MCF 10A (cell line): ENCODE measurements around the gene LRP1B. TPM values are rescaled to one million over a fixed set of nuclear protein-coding genes. Genes with fewer than 3 reads are reported as not detected.

Experiments
- BruUV-seq: library from RNA; stranded (reverse); fragments of 400-500 nt; replicated peaks from 2 replicates; lab custom pipeline; 2021; lab: Mats Ljungman, UMichigan
- CTCF ChIA-PET: fragments of 300-600 bp; sonication (Branson Sonifier 250); formaldehyde crosslinking; extraction: SDS; loops from one replicate; lab custom pipeline; 2021; ENCODE audit warnings: antibody characterized with exemption, inconsistent platforms; lab: Yijun Ruan, JAX
- POLR2A ChIA-PET: fragments of 300-600, 350-650 bp; sonication (Branson Sonifier 250); formaldehyde crosslinking; extraction: SDS; loops from one replicate; lab custom pipeline; 2020; ENCODE audit warnings: antibody characterized with exemption, inconsistent platforms; lab: Yijun Ruan, JAX
- DNase-seq: peaks from one replicate; pipeline ENCODE4 v3.0.0-alpha.2; 2018; ENCODE audit not compliant: unreplicated experiment
- H3K27ac Mint-ChIP-seq: one replicate; pipeline ENCODE4 v1.8.0; 2022; ENCODE audit warnings: mild to moderate bottlenecking, low read depth, mixed read lengths; ENCODE audit not compliant: unreplicated experiment
- H3K27me3 Mint-ChIP-seq: one replicate; pipeline ENCODE4 v1.8.0; 2022; ENCODE audit warnings: mixed read lengths; ENCODE audit not compliant: insufficient read depth, unreplicated experiment
- H3K36me3 Mint-ChIP-seq: one replicate; pipeline ENCODE4 v1.8.0; 2022; ENCODE audit warnings: mild to moderate bottlenecking, moderate library complexity, mixed read lengths; ENCODE audit not compliant: insufficient read depth, unreplicated experiment
- H3K4me1 Mint-ChIP-seq: one replicate; pipeline ENCODE4 v1.8.0; 2022; ENCODE audit warnings: mixed read lengths; ENCODE audit not compliant: insufficient read depth, unreplicated experiment
- H3K4me3 Mint-ChIP-seq: one replicate; pipeline ENCODE4 v1.8.0; 2022; ENCODE audit warnings: mild to moderate bottlenecking, moderate library complexity, mixed read lengths; ENCODE audit not compliant: unreplicated experiment
- H3K9me3 Mint-ChIP-seq: one replicate; pipeline ENCODE4 v1.8.0; 2022; ENCODE audit warnings: mixed read lengths; ENCODE audit not compliant: unreplicated experiment
- intact Hi-C: fragments of 100-400 bp; cut with micrococcal nuclease; formaldehyde crosslinking; loops from 2 replicates; pipeline ENCODE4 v1.14.1; 2022
- total RNA-seq: library from RNA; stranded (reverse); gene quantifications from 2 replicates; pipeline ENCODE4 v1.2.3, GENCODE V29; 2022
- TF ChIP-seq, protein P1 (sequence below): fragments of 200-600 bp; IDR thresholded peaks from one replicate; pipeline ENCODE4 v1.8.0; 2022; ENCODE audit warnings: antibody characterized with exemption, mild to moderate bottlenecking; ENCODE audit not compliant: unreplicated experiment

Gene LRP1B
- total RNA-seq, 1 experiment from 2014 or later, result not detected

GRCh38 chr2:141654311-141654710 lies 476.5 kb downstream of the LRP1B start:
- TF ChIP-seq, protein P1, sequence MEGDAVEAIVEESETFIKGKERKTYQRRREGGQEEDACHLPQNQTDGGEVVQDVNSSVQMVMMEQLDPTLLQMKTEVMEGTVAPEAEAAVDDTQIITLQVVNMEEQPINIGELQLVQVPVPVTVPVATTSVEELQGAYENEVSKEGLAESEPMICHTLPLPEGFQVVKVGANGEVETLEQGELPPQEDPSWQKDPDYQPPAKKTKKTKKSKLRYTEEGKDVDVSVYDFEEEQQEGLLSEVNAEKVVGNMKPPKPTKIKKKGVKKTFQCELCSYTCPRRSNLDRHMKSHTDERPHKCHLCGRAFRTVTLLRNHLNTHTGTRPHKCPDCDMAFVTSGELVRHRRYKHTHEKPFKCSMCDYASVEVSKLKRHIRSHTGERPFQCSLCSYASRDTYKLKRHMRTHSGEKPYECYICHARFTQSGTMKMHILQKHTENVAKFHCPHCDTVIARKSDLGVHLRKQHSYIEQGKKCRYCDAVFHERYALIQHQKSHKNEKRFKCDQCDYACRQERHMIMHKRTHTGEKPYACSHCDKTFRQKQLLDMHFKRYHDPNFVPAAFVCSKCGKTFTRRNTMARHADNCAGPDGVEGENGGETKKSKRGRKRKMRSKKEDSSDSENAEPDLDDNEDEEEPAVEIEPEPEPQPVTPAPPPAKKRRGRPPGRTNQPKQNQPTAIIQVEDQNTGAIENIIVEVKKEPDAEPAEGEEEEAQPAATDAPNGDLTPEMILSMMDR, result no peak
- DNase-seq, result no peak
- ChIA-PET CTCF (no interaction called here), POLR2A (no interaction called here)
- Mint-ChIP-seq H3K27ac (no peak overlapping the region), H3K9me3 (no peaks in the 10 kb centered on the region), H3K4me3 (no peak overlapping the region), H3K36me3 (no peaks in the 10 kb centered on the region), H3K4me1 (no peaks in the 10 kb centered on the region), H3K27me3 (peaks cover 51% of the 10 kb centered on the region)
- intact Hi-C loops, result no loop called here
- no TSS peak for BruUV-seq

DNA sequence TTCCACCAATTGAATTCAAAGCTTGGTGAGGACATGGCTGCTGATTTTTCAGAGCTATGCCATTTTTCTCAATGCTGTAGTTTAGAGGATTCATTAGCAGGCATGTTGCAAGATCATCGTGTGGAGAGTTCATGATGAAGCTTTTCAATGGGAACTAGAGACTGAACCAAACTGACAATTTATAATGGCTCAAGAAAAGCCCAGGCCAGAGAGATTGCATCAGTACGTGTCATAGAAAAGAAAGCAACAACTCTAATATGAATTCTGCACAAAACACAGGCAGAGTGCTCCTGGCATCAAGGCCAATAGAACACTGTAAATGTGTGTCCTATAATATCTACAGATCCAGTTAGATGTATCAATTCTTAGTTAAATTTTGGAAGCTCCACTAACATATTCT lies 477.6 kb downstream of the LRP1B start:
- Mint-ChIP-seq H3K27me3 (peaks cover 58% of the 10 kb centered on the region), H3K36me3 (no peaks in the 10 kb centered on the region), H3K9me3 (no peaks in the 10 kb centered on the region), H3K4me1 (no peaks in the 10 kb centered on the region), H3K4me3 (no peak overlapping the region), H3K27ac (no peak overlapping the region)
- POLR2A ChIA-PET, result no interaction called here
- intact Hi-C loops, result no loop called here
- TF ChIP-seq, protein P1, result no peak
- CTCF ChIA-PET, result no interaction called here
- no peak for DNase-seq
- BruUV-seq, result no TSS peak

- no peak for DNase-seq
- H3K4me3 Mint-ChIP-seq, result no peak overlapping the region
- no peaks in the 10 kb centered on the region for H3K36me3 Mint-ChIP-seq
- intact Hi-C loops, result no loop called here
- no peaks in the 10 kb centered on the region for H3K9me3 Mint-ChIP-seq
- BruUV-seq, result no TSS peak
- ChIA-PET POLR2A (no interaction called here), CTCF (no interaction called here)
- TF ChIP-seq, protein P1, result no peak
- H3K4me1 Mint-ChIP-seq, result no peaks in the 10 kb centered on the region
- H3K27ac Mint-ChIP-seq, result no peak overlapping the region
- peaks cover 54% of the 10 kb centered on the region for H3K27me3 Mint-ChIP-seq
These were observed 478.5 kb downstream of the LRP1B start for GRCh38 chr2:141652308-141652707.

GRCh38 chr2:141647353-141647752 lies 483.5 kb downstream of the LRP1B start:
- CTCF ChIA-PET, result no interaction called here
- no TSS peak for BruUV-seq
- intact Hi-C loops, result no loop called here
- no peaks in the 10 kb centered on the region for H3K4me1 Mint-ChIP-seq
- POLR2A ChIA-PET, result no interaction called here
- H3K36me3 Mint-ChIP-seq, result no peaks in the 10 kb centered on the region
- no peak for DNase-seq
- H3K4me3 Mint-ChIP-seq, result no peak overlapping the region
- TF ChIP-seq, protein P1, result no peak
- peaks cover 55% of the 10 kb centered on the region for H3K27me3 Mint-ChIP-seq
- H3K27ac Mint-ChIP-seq, result no peak overlapping the region
- no peaks in the 10 kb centered on the region for H3K9me3 Mint-ChIP-seq
